ENCODE results near the gene TSEN2.
A peak's percentile ranks its signal among the peaks of the same experiment; 100 is the strongest.

TSEN2 gene

DNA sequence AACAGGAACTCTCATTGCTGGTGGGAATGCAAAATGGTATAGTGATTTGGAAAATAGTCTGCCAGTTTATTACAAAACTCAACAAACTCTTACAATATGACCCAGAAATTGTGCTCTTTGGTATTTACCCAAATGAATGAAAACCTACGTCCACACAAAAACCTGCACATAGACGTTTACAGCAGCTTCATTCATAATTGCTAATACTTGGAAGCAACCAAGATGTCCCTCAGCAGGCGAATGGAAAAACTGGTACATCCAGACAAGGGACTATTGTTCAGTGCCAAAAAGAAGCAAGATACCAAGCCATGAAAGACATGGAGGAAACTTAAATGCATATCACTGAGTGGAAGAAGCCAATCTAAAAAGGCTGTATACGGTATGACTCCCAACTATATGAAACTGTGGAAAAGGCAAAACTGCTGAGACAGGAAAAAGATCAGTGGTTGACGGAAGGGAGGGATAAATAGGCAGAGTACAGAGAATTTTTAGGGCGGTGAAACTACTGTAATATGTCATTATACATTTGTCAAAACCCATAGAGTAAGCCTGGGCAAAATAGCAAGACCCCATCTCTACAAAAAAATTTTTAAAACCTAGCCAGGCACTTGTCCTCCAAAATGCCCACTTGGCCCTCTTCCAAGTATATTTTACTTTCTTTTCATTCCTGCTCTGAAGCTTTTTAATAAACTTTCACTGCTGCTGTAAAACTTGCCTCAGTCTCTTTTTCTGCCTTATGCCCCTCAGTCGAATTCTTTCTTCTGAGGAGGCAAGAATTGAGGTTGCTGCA, 65.9 kb downstream of the TSEN2 start:
- ChIA-PET POLR2A (no interaction called here), CTCF (interaction anchor here (1.6 kb wide), 1 partner anchor 11 kb away, joined by 4 read pairs; no protein-coding TSS in a partner anchor)
- no peak for DNase-seq (ENCODE audit: extremely low spot score)
- TF ChIP-seq, protein P1, sequence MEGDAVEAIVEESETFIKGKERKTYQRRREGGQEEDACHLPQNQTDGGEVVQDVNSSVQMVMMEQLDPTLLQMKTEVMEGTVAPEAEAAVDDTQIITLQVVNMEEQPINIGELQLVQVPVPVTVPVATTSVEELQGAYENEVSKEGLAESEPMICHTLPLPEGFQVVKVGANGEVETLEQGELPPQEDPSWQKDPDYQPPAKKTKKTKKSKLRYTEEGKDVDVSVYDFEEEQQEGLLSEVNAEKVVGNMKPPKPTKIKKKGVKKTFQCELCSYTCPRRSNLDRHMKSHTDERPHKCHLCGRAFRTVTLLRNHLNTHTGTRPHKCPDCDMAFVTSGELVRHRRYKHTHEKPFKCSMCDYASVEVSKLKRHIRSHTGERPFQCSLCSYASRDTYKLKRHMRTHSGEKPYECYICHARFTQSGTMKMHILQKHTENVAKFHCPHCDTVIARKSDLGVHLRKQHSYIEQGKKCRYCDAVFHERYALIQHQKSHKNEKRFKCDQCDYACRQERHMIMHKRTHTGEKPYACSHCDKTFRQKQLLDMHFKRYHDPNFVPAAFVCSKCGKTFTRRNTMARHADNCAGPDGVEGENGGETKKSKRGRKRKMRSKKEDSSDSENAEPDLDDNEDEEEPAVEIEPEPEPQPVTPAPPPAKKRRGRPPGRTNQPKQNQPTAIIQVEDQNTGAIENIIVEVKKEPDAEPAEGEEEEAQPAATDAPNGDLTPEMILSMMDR (IDR thresholded peaks at IDR 0.05; ENCODE audit: control extremely low read depth, extremely low read depth, low read depth, missing control alignments), result no peak

DNA sequence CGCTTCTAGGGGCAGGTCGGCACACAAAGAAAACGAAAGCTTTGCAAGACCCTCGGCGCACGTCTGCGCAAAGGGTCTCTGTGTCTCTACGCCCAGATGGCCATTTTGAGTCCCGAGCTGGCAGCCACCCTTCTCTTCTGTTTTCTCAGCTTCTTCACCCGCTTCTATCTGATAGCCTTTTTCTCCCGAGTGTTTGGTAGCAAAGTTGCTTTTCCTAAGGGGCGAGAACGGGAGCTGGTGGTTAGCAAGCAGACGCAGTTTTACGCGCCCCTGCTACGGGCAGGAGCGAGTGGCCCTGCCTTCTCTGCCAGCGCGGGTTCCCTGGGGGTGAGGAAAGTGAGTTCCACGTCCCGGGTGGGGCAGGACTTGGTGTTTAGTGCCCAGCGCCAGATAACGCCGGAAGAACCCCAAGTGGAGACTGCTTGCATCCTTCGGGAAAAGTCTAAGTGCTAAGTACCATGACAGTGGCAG, 69.7 kb downstream of the TSEN2 start:
- TF ChIP-seq, protein P1 (IDR thresholded peaks at IDR 0.05; ENCODE audit: control extremely low read depth, extremely low read depth, low read depth, missing control alignments), result no peak
- POLR2A ChIA-PET, result no interaction called here
- no peak for DNase-seq (ENCODE audit: extremely low spot score)
- CTCF ChIA-PET, result interaction anchor here (0.8 to 1.0 kb wide), 3 partner anchors 41 to 64 kb away, joined by 3 read pairs; no protein-coding TSS in a partner anchor

DNA sequence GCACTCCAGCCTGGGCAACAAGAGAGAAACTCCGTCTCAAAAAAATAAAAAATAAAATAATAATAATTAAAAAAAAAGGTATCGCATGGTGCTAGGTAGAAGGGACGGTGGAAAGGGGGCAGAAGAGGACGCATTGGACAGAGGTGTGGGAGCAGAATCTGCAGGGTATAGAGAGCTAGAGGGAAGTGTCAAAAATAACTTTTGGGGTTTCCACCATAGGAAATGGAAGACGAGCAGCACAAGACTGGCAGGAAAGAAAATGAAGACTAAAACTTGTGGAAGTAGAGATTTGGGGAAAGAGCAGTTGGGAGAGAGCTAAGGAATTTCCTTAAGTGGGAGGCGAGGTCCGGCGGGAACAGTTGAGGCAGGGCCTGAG, 72.0 kb downstream of the TSEN2 start:
- POLR2A ChIA-PET, result interaction anchor here (0.6 kb wide), 1 partner anchor 12 kb away, joined by 4 read pairs; no protein-coding TSS in a partner anchor
- CTCF ChIA-PET, result no interaction called here
- TF ChIP-seq, protein P1 (IDR thresholded peaks at IDR 0.05; ENCODE audit: control extremely low read depth, extremely low read depth, low read depth, missing control alignments), result no peak
- no peak for DNase-seq (ENCODE audit: extremely low spot score)

DNA sequence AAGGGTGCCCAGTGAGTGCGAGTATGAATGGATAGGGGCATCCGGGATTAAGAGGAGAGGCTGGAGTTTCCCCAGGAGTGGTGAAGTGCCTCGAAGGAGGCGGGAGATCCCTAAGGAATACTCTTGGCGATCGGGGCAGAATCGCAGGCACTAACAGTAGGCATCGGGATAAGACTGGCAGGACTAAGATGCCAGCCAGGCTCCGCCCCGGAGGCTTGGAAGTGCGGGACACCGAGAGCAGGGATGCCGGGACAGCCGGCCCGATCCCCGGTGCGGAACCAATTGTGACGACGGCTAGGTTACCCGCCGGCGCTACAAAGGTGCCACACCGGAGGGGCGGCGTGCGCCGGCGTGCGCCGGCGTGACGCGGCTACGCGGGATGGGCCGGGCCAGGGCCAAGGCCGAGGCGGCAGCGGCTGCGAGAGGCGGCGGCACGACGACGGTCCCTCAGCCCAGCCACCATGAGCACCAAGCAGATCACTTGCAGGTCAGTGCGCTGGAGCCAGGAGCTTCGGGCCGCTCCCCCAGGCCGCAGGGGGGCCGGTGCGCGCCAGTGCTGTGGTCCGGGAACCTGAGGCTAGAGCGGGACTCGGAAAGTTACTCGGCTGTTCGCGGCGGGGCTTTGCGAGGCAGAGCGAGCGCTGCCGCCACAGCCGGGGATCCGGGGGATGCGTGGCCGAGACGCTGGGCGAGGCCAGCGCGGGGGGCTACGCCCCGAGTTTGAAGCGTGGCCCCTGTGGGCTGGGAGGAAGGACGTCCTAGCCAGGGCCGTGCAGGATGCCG, 72.6 kb downstream of the TSEN2 start, which contains the start of gene MKRN2:
Gene MKRN2 (plus strand): TSS at position 398 of the 783 bp plus-strand sequence. CDS start 64 bp downstream, at position 462.
- CTCF ChIA-PET, result interaction anchor here (1.8 kb wide), 1 partner anchor 284 kb away, joined by 5 read pairs; the partner anchor contains the start of gene RPL32
- peak; percentile 90 for DNase-seq (ENCODE audit: extremely low spot score)
- POLR2A ChIA-PET, result interaction anchor here (0.6 kb wide), 1 partner anchor 13 kb away, joined by 4 read pairs; no protein-coding TSS in a partner anchor
- TF ChIP-seq, protein P1 (IDR thresholded peaks at IDR 0.05; ENCODE audit: control extremely low read depth, extremely low read depth, low read depth, missing control alignments), result no peak

DNA sequence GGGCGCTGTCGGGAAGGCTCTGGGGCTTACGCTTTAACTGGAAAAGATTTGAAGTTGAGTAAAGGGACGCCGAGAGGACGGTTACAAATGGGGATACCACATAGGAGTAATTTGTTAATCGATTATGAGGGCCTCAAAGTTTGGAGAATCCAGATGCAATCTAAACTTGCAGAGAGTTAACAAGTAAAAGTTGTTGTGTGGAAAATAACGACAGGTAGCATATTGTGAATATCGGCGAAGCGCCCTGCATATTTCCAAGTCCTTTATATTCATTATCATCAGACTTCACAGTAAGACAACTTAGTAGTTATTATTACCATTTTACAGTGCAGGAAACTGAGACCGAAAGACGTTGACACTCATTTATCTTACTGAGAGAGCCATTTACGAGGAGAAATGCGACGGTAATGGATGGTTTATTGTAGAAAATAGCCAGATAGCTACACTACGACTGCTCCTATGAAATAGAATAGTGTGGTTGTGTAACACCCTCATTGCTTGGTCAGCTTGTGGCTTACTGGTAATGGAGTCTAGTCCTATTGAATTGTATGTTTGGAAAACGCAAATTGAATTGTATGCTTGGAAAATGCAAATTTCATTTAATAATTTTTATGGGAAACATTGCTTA, 73.3 kb downstream of the TSEN2 start:
- TF ChIP-seq, protein P1 (IDR thresholded peaks at IDR 0.05; ENCODE audit: control extremely low read depth, extremely low read depth, low read depth, missing control alignments), result no peak
- no peak for DNase-seq (ENCODE audit: extremely low spot score)
- ChIA-PET CTCF (interaction anchor here (1.5 to 2.2 kb wide), 3 partner anchors 27 to 334 kb away, joined by 4 to 5 read pairs (median 5); partner anchors contain the start of gene RPL32), POLR2A (no interaction called here)

DNA sequence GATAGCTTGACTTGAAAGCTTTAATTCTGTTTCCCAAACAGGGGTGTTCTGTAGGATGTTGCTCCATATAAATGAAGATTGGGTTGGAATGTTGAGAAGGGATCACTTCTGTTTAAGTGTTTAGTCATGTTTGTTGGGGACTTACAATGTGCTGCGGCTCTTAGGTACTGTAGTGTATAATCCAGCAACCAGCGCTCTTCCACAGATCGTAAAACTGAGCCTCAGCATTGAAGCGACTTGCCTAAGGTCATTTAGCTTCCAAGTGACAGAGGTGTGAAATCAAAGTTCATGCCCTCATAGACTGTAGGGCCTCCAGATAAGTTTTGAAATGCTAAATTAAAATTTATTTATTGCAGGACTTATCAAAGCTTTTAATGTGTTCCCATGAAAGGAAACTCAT, 74.4 kb downstream of the TSEN2 start:
- POLR2A ChIA-PET, result interaction anchor here (0.7 kb wide), 1 partner anchor 25 kb away, joined by 3 read pairs; no protein-coding TSS in a partner anchor

More for the DNA sequence above, 74.4 kb downstream of the TSEN2 start:
- no peak for DNase-seq (ENCODE audit: extremely low spot score)
- CTCF ChIA-PET, result interaction anchor here (0.8 to 2.2 kb wide), 7 partner anchors 10 to 333 kb away, joined by 3 to 5 read pairs (median 4); partner anchors contain the start of genes MKRN2OS and RPL32
- TF ChIP-seq, protein P1 (IDR thresholded peaks at IDR 0.05; ENCODE audit: control extremely low read depth, extremely low read depth, low read depth, missing control alignments), result no peak

All from GM10248 (cell line).